Stimulated activated CD4-positive, alpha-beta T cell treated with anti-CD3 and anti-CD28 coated beads, Interleukin-1b, Interleukin-23, amount 100 ng/mL, for 24 hours (primary cell): ENCODE measurements around the gene GRM7.

Source experiments
- DNase-seq, 4 experiments: peaks; one replicate each; pipeline ENCODE4 v3.0.0-alpha.2; 2020; ENCODE audit warnings: low read depth in 4 of 4, low spot score in 1 of 4

GRM7 gene

DNA sequence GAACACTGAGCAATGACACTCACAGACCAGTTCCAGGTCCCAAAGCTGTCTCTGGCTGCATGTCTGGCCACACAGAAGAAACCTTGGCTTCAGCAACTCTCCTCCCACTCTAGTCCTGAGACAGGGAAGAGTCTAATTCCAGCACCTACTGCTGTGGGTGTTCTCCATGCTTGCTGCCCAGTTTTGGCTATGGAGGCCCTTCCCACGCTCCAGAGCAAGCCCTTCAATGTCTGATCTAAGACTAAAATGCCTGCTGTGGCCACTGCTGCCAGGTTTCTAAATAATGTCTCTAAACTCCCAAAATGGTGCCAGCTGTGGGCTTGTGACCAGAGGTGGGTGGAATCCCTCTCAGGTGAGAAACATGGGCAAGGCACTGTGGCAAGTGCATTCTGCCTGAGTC is 531.3 kb downstream of the GRM7 start:
- DNase-seq, result no peak

- DNase-seq, result no peak
These were observed 533.2 kb downstream of the GRM7 start for GRCh38 chr3:7393944-7394605.

DNA sequence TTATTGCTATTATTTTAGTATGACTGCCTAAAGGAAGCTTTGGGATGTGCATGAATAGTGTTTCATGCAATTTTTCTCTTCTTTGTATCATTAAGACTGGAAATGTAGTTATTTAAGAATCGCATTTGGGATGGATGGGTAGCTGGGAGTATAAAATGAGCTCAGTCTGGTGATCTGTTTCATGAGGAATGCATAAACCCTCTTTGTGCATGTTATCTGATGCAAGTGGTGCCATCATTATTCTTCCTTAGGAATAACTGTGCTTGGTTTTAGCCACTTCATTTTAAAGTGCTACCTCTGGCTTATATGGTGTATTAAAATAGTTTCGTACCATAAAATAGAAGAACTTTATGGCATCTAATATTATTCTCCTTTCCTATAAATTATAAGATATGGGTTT is 535.6 kb downstream of the GRM7 start:
- no peak for DNase-seq

- no peak for DNase-seq
These were observed 536.2 kb downstream of the GRM7 start for GRCh38 chr3:7397097-7397496.

GRCh38 chr3:7400360-7400759 is 539.4 kb downstream of the GRM7 start:
- no peak for DNase-seq

GRCh38 chr3:7401418-7401817 is 540.5 kb downstream of the GRM7 start:
- DNase-seq, result no peak

GRCh38 chr3:7407107-7407506 is 546.2 kb downstream of the GRM7 start:
- DNase-seq, result no peak

DNA sequence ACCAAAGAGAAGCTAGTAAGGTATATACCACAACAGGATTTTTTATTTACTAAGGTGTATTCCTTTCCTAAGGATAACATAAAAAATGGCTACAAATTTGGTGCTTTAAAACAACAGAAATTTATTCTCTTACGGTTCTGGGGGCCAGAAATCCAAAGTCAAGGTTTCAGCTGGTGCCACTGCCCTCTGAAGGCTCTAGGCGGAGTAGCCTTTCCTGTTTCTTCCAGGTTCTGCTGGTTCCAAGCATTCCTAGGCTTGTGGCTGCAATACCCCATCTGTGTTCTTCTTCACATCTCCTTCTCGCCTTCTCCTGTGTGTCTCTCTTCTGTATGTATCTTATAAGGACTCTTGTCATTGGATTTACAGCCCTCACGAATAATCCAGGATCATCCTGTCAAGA is 549.9 kb downstream of the GRM7 start:
- no peak for DNase-seq

GRCh38 chr3:7421065-7421464 is 560.1 kb downstream of the GRM7 start:
- DNase-seq, result no peak

DNA sequence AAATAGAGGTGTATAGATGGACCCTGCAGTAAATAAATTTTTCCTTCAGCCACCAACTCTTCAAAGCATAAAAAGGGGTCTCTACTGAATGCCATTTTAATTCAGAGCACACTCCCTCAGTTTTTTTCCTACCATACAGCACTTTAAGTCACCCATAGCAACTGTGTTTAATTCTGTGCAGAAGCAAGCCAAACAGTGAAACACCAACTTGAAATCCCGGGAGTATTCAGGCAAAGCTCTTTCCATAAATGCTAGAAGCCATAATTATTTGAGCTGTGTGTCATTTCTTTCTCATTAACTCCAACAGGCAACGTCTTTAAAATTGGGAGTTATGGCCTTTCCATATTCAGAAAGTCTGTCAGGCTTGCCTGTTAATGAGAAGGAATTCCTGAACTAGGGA is 562.1 kb downstream of the GRM7 start:
- no peak for DNase-seq

- no peak for DNase-seq
These were observed 563.1 kb downstream of the GRM7 start for GRCh38 chr3:7423995-7424394.

GRCh38 chr3:7428206-7428718 is 567.3 kb downstream of the GRM7 start:
- no peak for DNase-seq

- DNase-seq, result no peak
These were observed 571.7 kb downstream of the GRM7 start for GRCh38 chr3:7432610-7433009.

DNA sequence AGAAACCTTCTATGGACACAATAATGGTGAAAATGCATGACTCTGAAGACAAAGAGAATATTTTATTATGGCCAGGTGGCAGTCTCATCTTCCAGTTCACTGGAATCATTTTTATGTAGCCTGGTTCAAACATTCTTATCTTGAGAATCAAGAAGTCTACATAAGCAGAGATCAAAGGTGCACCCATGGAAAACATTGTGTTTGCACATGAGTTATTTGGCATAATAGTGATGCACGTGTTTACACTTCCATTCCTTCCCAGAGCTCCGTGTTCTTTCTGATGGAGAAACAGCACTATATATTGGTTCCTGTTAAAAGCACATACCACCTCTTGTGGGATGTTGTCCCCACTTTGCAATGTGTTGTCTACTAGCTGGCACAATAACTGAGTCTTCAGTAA is 572.2 kb downstream of the GRM7 start:
- DNase-seq, result no peak

- DNase-seq, result no peak
These were observed 575.6 kb downstream of the GRM7 start for GRCh38 chr3:7436542-7436941.

- no peak for DNase-seq
These were observed 576.3 kb downstream of the GRM7 start for GRCh38 chr3:7437231-7437630.

- no peak for DNase-seq
These were observed 578.3 kb downstream of the GRM7 start for GRCh38 chr3:7439101-7439680.

- DNase-seq, result no peak
These were observed 584.0 kb downstream of the GRM7 start for GRCh38 chr3:7444886-7445285.

GRCh38 chr3:7445331-7445730 is 584.4 kb downstream of the GRM7 start:
- no peak for DNase-seq

- no peak for DNase-seq
These were observed 586.4 kb downstream of the GRM7 start for GRCh38 chr3:7447197-7447769.

GRCh38 chr3:7456386-7456785 is 595.5 kb downstream of the GRM7 start:
- no peak for DNase-seq

GRCh38 chr3:7461202-7461825 is 600.4 kb downstream of the GRM7 start:
- no peak for DNase-seq
